ENCODE results near the gene COL27A1. TPM values are rescaled to one million over a fixed set of nuclear protein-coding genes. Genes with fewer than 3 reads are reported as not detected.

Gene COL27A1
- total RNA-seq, 5 donors from 2014 or later (not counting 1 experiment from before 2014, with no cell fraction given) = 0.53 to 1.7 (median 0.95) TPM

DNA sequence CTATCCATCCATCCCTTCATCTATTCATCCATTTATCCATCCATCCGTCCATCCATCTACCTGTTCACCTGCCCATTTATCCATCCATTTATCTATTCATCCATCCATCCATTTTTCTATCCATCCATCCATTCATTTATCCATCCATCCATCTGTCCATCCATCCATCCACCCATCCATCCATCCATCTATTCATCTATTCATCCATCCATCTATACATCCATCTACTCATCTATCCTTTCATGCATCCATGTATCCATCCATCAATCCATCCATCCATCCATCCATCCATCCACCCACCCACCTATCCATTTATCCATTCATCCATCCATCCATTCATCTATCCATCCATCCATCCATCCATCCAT, 10.8 kb downstream of the COL27A1 start:
- Mint-ChIP-seq H3K4me1 (no peaks in the 10 kb centered on the region), H3K27ac (no peak overlapping the region), H3K4me3 (no peak overlapping the region), H3K9me3 (no peaks in the 10 kb centered on the region), H3K27me3 (peaks cover 0 to 13% of the 10 kb centered on the region in 2 donors), H3K36me3 (no peaks in the 10 kb centered on the region)
- H3K27ac ChIP-seq (ENCODE audit: low read length) = no peak overlapping the region
- H3K4me1 ChIP-seq (ENCODE audit: control insufficient read depth in 1 of 2, extremely low read depth in 1 of 2, insufficient read depth in 2 of 2, low read length in 2 of 2) = no peaks in the 10 kb centered on the region
- H3K4me3 ChIP-seq (ENCODE audit: control insufficient read depth in 1 of 2, extremely low read depth in 1 of 2, low read length in 1 of 2) = no peak overlapping the region
- H3K9me3 ChIP-seq = no peaks in the 10 kb centered on the region
- ATAC-seq (replicated peaks in 1 of 4) = no peak
- CTCF ChIA-PET = no interaction called here
- peaks cover 1 to 41% of the 10 kb centered on the region in 2 experiments for H3K27me3 ChIP-seq (replicated peaks in 1 of 2; ENCODE audit: control insufficient read depth in 2 of 2, extremely low read depth in 1 of 2, insufficient read depth in 2 of 2, low read length in 1 of 2)
- WGBS (ENCODE audit: insufficient coverage) = 64% methylated on average over 1 of the region's 1 CpG
- no peaks in the 10 kb centered on the region for H3K36me3 ChIP-seq (ENCODE audit: control insufficient read depth in 2 of 2, extremely low read depth in 1 of 2, insufficient read depth in 1 of 2, low read length in 1 of 2)
- no peak for DNase-seq
- POLR2A ChIA-PET = no interaction called here

DNA sequence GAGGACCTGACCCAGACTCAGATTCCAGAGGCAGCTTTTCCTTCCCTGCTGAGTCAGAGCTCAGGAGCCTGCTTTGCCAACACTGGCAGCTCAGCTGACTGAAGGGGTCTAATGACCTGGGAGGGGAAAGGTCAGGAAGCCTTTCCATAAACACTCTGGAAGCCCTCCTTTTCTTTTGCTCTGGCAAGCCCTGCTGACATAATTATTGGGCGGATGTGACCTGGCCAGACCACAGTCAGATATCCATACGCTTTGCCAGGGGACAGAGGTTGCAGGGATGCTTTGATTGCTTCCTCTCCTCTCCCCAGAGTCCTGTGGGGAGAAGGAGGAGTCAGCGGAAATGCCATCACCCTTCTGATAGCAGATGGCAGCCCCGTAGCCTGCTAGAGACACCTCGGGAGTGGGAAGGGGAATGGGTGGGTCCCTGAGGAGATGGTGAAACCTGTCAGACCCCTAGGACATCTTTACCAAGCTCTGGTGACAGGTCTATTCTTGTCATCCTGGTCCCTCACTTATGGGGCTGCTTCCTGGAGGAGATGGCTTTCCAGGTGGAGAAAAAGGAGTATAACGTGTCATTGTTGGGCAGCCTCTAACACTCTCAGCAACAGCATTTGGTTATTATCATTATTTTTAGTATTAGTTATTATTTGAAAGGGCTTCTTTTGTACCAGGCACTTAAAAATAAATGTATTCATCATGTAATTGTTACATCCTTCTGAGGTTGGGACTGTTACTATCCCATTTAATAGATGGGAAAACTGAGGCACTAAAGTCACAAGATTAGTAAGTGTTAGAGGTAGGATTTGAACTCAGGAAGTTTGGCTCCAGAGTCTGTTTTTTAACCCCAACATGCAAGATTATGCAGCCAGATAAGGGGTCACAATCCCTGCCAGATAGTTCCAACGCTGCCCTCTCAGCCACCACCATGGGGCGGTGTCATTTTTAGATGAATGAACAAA, 11.6 kb downstream of the COL27A1 start:
- no CpG with 5 or more reads among the region's 8 CpGs for WGBS (ENCODE audit: insufficient coverage)
- Mint-ChIP-seq H3K4me3 (no peak overlapping the region), H3K27me3 (peaks cover 0 to 13% of the 10 kb centered on the region in 2 donors), H3K4me1 (no peaks in the 10 kb centered on the region), H3K9me3 (no peaks in the 10 kb centered on the region), H3K36me3 (no peaks in the 10 kb centered on the region), H3K27ac (no peak overlapping the region)
- Histone ChIP-seq H3K9me3 (no peaks in the 10 kb centered on the region), H3K27ac (ENCODE audit: low read length) (no peak overlapping the region), H3K36me3 (ENCODE audit: control insufficient read depth in 2 of 2, extremely low read depth in 1 of 2, insufficient read depth in 1 of 2, low read length in 1 of 2) (no peaks in the 10 kb centered on the region), H3K4me1 (ENCODE audit: control insufficient read depth in 1 of 2, extremely low read depth in 1 of 2, insufficient read depth in 2 of 2, low read length in 2 of 2) (no peaks in the 10 kb centered on the region), H3K27me3 (replicated peaks in 1 of 2; ENCODE audit: control insufficient read depth in 2 of 2, extremely low read depth in 1 of 2, insufficient read depth in 2 of 2, low read length in 1 of 2) (peaks cover 0 to 37% of the 10 kb centered on the region in 2 experiments), H3K4me3 (ENCODE audit: control insufficient read depth in 1 of 2, extremely low read depth in 1 of 2, low read length in 1 of 2) (no peak overlapping the region)
- no peak for ATAC-seq (replicated peaks in 1 of 4)
- no peak for DNase-seq
- POLR2A ChIA-PET = no interaction called here
- CTCF ChIA-PET = no interaction called here

DNA sequence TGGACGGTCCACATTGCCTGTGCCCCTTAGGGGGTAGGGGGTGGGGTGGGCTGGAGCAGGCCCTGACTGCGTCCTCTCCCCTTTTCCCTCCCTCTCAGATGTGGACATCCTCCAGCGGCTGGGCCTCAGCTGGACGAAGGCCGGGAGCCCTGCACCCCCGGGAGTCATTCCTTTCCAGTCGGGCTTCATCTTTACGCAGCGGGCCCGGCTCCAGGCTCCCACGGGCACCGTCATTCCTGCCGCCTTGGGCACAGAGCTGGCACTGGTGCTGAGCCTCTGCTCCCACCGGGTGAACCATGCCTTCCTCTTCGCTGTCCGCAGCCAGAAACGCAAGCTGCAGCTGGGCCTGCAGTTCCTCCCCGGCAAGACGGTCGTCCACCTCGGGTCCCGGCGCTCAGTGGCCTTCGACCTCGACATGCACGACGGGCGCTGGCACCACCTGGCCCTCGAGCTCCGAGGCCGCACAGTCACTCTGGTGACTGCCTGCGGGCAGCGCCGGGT, 12.3 kb downstream of the COL27A1 start:
- H3K4me3 ChIP-seq (ENCODE audit: control insufficient read depth in 1 of 2, extremely low read depth in 1 of 2, low read length in 1 of 2) = no peak overlapping the region

DNA sequence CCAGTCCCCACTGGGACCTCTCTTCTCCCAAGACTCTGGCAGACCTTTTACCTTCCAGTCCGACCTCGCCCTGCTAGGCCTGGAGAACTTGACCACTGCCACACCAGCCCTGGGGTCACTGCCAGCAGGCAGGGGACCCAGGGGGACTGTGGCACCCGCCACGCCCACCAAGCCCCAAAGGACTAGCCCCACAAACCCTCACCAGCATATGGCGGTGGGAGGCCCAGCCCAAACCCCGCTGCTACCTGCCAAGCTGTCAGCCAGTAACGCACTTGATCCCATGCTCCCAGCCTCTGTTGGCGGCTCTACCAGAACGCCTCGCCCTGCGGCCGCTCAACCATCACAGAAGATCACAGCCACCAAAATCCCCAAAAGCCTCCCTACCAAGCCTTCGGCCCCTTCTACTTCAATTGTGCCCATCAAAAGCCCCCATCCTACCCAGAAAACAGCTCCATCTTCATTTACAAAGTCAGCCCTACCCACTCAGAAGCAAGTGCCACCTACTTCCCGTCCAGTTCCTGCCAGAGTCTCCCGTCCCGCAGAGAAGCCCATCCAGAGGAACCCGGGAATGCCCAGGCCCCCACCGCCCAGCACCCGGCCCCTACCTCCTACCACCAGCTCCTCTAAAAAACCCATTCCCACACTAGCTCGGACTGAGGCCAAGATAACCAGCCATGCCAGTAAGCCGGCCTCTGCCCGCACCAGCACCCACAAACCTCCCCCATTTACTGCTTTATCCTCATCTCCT, 13.1 kb downstream of the COL27A1 start:
- no peak overlapping the region for H3K27ac Mint-ChIP-seq
- H3K4me1 ChIP-seq (ENCODE audit: control insufficient read depth in 1 of 2, extremely low read depth in 1 of 2, insufficient read depth in 2 of 2, low read length in 2 of 2) = no peaks in the 10 kb centered on the region
- no peaks in the 10 kb centered on the region for H3K9me3 Mint-ChIP-seq
- H3K9me3 ChIP-seq = no peaks in the 10 kb centered on the region
- no peaks in the 10 kb centered on the region for H3K36me3 Mint-ChIP-seq
- DNase-seq (no peak), ATAC-seq (replicated peaks in 1 of 4) (no peak)
- peaks cover 0 to 12% of the 10 kb centered on the region in 2 donors for H3K27me3 Mint-ChIP-seq
- WGBS (ENCODE audit: insufficient coverage) = 88% methylated on average over 21 of the region's 22 CpGs
- H3K4me1 Mint-ChIP-seq = no peaks in the 10 kb centered on the region
- CTCF ChIA-PET = no interaction called here
- no peak overlapping the region for H3K4me3 Mint-ChIP-seq
- H3K36me3 ChIP-seq (ENCODE audit: control insufficient read depth in 2 of 2, extremely low read depth in 1 of 2, insufficient read depth in 1 of 2, low read length in 1 of 2) = no peaks in the 10 kb centered on the region
- peaks cover 0 to 35% of the 10 kb centered on the region in 2 experiments for H3K27me3 ChIP-seq (replicated peaks in 1 of 2; ENCODE audit: control insufficient read depth in 2 of 2, extremely low read depth in 1 of 2, insufficient read depth in 2 of 2, low read length in 1 of 2)
- POLR2A ChIA-PET = no interaction called here
- H3K4me3 ChIP-seq (ENCODE audit: control insufficient read depth in 1 of 2, extremely low read depth in 1 of 2, low read length in 1 of 2) = no peak overlapping the region
- H3K27ac ChIP-seq (ENCODE audit: low read length) = no peak overlapping the region

More for the DNA sequence above, 12.3 kb downstream of the COL27A1 start:
- Histone ChIP-seq H3K4me1 (ENCODE audit: control insufficient read depth in 1 of 2, extremely low read depth in 1 of 2, insufficient read depth in 2 of 2, low read length in 2 of 2) (no peaks in the 10 kb centered on the region), H3K27me3 (replicated peaks in 1 of 2; ENCODE audit: control insufficient read depth in 2 of 2, extremely low read depth in 1 of 2, insufficient read depth in 2 of 2, low read length in 1 of 2) (peaks cover 0 to 31% of the 10 kb centered on the region in 2 experiments), H3K36me3 (ENCODE audit: control insufficient read depth in 2 of 2, extremely low read depth in 1 of 2, insufficient read depth in 1 of 2, low read length in 1 of 2) (no peaks in the 10 kb centered on the region), H3K27ac (ENCODE audit: low read length) (no peak overlapping the region), H3K9me3 (no peaks in the 10 kb centered on the region)
- CTCF ChIA-PET = no interaction called here
- H3K4me3 Mint-ChIP-seq = no peak overlapping the region
- no peaks in the 10 kb centered on the region for H3K9me3 Mint-ChIP-seq
- H3K36me3 Mint-ChIP-seq = no peaks in the 10 kb centered on the region
- DNase-seq (no peak), ATAC-seq (replicated peaks in 1 of 4) (no peak)
- peaks cover 0 to 12% of the 10 kb centered on the region in 2 donors for H3K27me3 Mint-ChIP-seq
- POLR2A ChIA-PET = no interaction called here
- no peak overlapping the region for H3K27ac Mint-ChIP-seq
- no peaks in the 10 kb centered on the region for H3K4me1 Mint-ChIP-seq
- WGBS (ENCODE audit: insufficient coverage) = 89% methylated on average over 31 of the region's 34 CpGs

DNA sequence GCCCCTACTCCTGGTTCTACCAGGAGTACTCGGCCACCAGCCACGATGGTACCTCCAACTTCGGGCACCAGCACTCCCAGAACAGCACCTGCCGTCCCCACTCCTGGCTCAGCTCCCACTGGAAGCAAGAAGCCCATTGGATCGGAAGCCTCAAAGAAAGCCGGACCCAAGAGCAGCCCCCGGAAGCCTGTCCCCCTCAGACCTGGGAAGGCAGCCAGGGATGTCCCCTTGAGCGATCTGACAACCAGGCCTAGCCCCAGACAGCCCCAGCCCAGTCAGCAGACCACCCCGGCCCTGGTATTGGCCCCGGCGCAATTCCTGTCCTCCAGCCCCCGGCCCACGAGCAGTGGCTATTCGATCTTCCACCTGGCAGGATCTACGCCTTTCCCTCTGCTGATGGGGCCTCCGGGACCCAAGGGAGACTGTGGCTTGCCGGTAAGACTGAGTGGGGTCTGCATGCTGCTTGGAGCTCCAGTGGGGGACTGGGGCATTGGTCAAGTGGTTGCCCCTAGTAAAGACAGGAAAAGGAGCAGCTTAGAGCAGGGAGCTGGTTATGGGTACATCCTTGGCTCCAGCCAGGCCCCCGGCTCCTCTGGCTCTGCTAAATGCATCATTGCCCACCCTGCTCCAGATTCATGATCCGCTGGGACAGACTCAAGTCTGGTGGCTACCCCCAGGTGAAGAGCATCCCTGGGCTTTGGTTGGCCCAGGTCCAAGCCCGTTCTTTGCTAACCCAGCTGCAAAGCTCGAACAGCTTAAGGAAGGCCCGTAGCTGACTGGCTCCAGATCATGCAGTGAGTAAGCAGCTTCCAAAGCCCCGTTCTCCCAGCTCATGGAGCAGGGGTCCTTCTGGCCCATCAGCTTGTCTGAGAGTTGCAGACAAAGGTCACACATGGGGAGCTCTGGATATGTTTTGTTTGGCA, 14.0 kb downstream of the COL27A1 start:
- POLR2A ChIA-PET = no interaction called here
- Mint-ChIP-seq H3K4me1 (no peaks in the 10 kb centered on the region), H3K27me3 (peaks cover 0 to 9% of the 10 kb centered on the region in 2 donors), H3K9me3 (no peaks in the 10 kb centered on the region), H3K27ac (no peak overlapping the region), H3K4me3 (no peak overlapping the region), H3K36me3 (no peaks in the 10 kb centered on the region)
- no peak overlapping the region for H3K4me3 ChIP-seq (ENCODE audit: control insufficient read depth in 1 of 2, extremely low read depth in 1 of 2, low read length in 1 of 2)
- peaks cover 0 to 26% of the 10 kb centered on the region in 2 experiments for H3K27me3 ChIP-seq (replicated peaks in 1 of 2; ENCODE audit: control insufficient read depth in 2 of 2, extremely low read depth in 1 of 2, insufficient read depth in 2 of 2, low read length in 1 of 2)
- H3K9me3 ChIP-seq = no peaks in the 10 kb centered on the region
- no peak for DNase-seq
- CTCF ChIA-PET = no interaction called here
- H3K27ac ChIP-seq (ENCODE audit: low read length) = no peak overlapping the region
- no peaks in the 10 kb centered on the region for H3K36me3 ChIP-seq (ENCODE audit: control insufficient read depth in 2 of 2, extremely low read depth in 1 of 2, insufficient read depth in 1 of 2, low read length in 1 of 2)
- no peak for ATAC-seq (replicated peaks in 1 of 4)
- H3K4me1 ChIP-seq (ENCODE audit: control insufficient read depth in 1 of 2, extremely low read depth in 1 of 2, insufficient read depth in 2 of 2, low read length in 2 of 2) = no peaks in the 10 kb centered on the region
- 81% methylated on average over 20 of the region's 23 CpGs for WGBS (ENCODE audit: insufficient coverage)

Data from T-cell (primary cell).